AG10803 (cell line): ENCODE results near the gene CDH24.
"Not testable (repeated sequence)": the region's sequence is repeated elsewhere in the genome, so short reads cannot be mapped to it uniquely, and the experiment has no call there.

Experiments used
- DNase-seq: peaks from one replicate; pipeline ENCODE4 v3.0.0; 2010; ENCODE audit warnings: low read depth
- H3K4me3 ChIP-seq: 2 replicates; pipeline ENCODE4 v1.5.1; 2011; ENCODE audit warnings: mild to moderate bottlenecking, low read length, control low read depth
- TF ChIP-seq, protein P1 (sequence below): conservative IDR thresholded peaks from 2 replicates; pipeline ENCODE4 v1.5.1; 2011; ENCODE audit warnings: mild to moderate bottlenecking, low read length, control low read depth, inconsistent platforms

CDH24 gene

DNA sequence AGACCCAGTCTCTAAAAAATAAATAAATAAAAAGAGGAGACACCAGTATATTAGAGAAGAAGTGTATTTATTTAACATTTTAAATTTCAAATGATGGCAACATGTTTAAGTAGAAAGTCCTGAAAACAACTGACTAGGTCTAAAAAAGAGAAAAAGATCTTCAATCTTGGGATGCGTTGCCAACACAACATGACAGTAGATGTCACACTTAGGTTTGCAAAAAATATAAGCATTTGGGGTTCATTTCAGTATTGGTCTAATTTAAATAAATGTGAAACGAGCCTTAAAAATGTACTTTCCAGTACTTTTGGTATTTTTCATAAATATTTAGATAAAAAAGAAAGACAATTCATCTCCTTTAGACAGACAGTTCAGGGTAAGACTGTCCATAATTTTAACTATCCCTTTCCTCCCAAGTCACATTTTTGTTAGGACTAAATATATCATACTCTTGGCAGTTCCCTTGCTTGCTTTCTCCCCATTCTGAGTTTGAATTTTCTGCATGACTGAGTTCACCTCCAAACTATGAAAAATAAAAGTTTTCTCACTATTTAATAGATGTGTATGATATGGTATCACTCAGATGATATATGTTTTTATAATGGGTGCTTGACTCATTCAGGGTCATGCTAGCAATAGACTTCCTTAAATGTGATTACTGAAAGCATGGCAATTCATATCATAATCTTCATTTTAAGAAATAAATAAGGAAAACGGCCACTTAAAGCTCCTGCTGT lies 51.7 kb downstream of the CDH24 start:
- TF ChIP-seq, protein P1, sequence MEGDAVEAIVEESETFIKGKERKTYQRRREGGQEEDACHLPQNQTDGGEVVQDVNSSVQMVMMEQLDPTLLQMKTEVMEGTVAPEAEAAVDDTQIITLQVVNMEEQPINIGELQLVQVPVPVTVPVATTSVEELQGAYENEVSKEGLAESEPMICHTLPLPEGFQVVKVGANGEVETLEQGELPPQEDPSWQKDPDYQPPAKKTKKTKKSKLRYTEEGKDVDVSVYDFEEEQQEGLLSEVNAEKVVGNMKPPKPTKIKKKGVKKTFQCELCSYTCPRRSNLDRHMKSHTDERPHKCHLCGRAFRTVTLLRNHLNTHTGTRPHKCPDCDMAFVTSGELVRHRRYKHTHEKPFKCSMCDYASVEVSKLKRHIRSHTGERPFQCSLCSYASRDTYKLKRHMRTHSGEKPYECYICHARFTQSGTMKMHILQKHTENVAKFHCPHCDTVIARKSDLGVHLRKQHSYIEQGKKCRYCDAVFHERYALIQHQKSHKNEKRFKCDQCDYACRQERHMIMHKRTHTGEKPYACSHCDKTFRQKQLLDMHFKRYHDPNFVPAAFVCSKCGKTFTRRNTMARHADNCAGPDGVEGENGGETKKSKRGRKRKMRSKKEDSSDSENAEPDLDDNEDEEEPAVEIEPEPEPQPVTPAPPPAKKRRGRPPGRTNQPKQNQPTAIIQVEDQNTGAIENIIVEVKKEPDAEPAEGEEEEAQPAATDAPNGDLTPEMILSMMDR, result no peak
- no peak for DNase-seq
- no peak overlapping the region for H3K4me3 ChIP-seq

DNA sequence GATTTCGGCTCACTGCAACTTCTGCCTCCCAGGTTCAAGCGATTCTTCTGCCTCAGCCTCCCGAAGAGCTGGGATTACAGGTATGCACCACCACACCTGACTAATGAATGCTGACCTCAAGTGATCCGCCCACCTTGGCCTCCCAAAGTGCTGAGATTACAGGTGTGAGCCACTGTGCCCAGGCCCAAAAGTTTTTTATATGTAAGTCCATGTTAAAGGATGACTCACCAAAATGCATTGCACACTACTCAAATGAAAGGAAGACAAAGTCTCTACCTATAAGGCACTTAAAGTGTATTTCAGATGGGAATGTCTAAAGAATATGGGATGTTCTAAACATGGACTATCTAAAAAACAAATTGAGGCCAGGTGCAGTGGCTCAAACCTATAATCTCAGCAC lies 53.0 kb downstream of the CDH24 start:
- not testable (repeated sequence) for DNase-seq, H3K4me3 ChIP-seq

DNA sequence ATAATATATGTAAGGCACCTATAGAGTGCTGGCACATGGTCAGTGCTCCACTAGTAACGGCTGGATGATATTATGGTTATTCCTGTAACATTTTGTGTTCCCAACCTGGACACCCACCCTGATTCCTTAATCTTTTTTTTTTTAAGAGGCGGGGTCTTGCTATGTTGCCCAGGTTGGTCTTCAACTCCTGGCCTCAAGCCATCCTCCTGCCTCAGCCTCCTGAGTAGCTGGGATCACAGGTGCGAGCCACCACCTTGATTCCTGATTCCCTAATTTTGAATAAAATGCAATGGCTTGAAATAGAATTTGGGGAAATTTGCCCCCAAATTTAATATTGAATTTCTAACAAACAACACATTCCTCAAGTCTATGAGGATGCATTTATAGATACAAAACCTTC lies 54.7 kb downstream of the CDH24 start:
- DNase-seq, result no peak
- TF ChIP-seq, protein P1, result no peak
- no peak overlapping the region for H3K4me3 ChIP-seq

DNA sequence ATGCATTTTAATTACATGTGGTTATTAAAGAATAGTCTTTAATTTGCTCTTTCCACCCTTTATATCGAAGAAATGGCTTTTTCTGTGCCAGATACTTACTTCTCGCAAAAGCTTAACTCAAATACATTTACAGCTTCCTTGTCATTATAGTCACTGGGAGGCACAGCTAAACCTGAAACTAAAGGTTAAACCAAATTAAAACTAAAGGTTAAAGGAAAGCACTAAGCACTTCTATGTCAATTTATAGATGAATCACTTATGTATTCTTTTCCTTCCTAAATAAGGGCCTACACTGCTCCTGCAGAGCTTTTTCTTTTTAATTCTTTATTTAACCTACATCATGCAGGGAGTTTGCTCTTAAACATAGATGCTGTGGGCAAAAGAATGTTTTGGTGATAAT lies 56.5 kb downstream of the CDH24 start:
- no peak overlapping the region for H3K4me3 ChIP-seq
- TF ChIP-seq, protein P1, result no peak

DNA sequence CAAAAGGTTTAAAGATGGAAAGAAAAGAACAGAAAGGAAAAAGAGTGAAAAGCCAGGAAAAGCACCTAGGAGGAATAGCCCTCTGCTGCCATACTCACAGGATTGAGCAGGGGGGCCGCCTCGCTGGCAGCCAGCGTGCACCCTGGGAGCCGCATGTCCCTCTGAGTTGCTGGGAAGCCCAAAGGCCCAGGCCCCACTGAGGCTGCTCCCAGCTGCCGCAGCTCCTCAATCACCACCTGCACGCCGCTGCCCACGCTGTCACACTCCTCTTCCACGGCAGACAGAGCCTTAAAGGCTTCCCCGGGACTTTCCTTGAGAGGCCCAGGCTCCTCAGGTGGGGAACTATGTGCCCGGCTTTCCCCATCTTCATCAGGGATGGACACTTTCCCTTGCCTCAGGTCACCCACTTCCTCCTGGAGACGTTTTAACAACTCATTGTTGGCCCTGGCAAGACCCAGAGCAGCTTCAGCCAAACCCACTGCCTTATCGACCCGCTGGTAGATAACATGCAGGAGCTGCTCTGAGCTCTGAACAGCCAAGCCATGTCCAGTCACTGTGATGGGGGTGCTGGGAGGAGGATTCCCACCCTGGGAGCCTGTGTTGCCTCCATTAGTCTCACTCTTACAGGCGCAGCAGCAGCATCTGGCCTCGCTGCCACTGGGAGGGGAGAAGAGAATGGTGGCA lies 58.8 kb downstream of the CDH24 start:
- TF ChIP-seq, protein P1, result no peak
- no peak for DNase-seq
- H3K4me3 ChIP-seq, result no peak overlapping the region

More for the DNA sequence above, 56.5 kb downstream of the CDH24 start:
- no peak for DNase-seq

DNA sequence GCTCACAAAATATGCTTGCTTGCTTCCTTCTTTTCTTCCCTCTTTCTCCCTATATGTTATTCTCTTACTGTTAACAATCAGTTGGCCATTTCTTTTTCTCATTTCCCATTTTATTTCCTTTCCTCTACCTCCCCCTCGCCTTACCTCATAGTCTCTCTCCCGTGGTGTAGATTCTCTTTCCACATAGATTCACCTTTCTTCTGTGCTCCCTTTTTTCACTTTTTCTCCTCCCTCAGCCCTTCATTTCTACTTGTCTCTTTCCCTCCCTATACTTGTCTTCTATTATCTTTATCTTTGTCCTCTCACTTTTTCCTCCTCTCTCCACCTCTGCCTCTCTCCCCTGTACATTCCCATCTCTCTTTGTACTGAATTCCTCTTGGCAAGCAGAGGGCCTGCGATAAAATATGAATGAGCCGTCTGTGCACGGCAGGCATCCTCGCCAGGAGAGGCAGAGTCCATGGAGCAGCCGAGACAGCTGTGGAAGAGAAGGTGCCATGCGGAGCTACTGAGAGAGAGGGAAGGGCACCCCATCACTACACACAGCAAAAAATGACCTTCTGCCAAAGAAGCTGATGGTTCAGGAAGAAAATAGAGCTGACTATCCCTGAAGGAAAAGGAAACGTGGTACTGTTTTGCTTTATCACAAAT lies 59.5 kb downstream of the CDH24 start:
- TF ChIP-seq, protein P1, result no peak
- DNase-seq, result no peak
- H3K4me3 ChIP-seq, result no peak overlapping the region
